ENCODE data around the gene BCOR. TPM values are rescaled to one million over a fixed set of nuclear protein-coding genes. Genes with fewer than 3 reads are reported as not detected.

The BCOR gene
- total and polyA plus RNA-seq, 9 of the 15 experiments (the other 6 are each of a cell fraction or from before 2014, with no cell fraction given) = 27.5 to 113 (median 37.6) TPM

GRCh38 chrX:40132751-40133150 lies 35.0 kb upstream of the BCOR start (continued):
- TF ChIP-seq ZNF785 (CRISPR knock-in tag; IDR thresholded peaks at IDR 0.05) (no peak), TRIM25 (IDR thresholded peaks at IDR 0.05; ENCODE audit: borderline replicate concordance) (no peak), CHD4 (IDR thresholded peaks at IDR 0.05; ENCODE audit: insufficient read depth, insufficient replicate concordance, low read depth, low read length, poor library complexity, severe bottlenecking) (no peak), PTRF (tag; IDR thresholded peaks at IDR 0.05) (no peak), CHD2 (IDR thresholded peaks at IDR 0.05; ENCODE audit: low read depth, low read length) (no peak), NR3C1 (CRISPR knock-in tag; IDR thresholded peaks at IDR 0.05) (no peak), ATF3 (IDR thresholded peaks at IDR 0.05) (peak; percentile 81), ATF3 (CRISPR knock-in tag; conservative IDR thresholded peaks at IDR 0.05) (no peak), ZNF696 (CRISPR knock-in tag; conservative IDR thresholded peaks at IDR 0.05) (no peak), ZNF561 (CRISPR knock-in tag; conservative IDR thresholded peaks at IDR 0.05) (no peak), MTF1 (CRISPR knock-in tag; IDR thresholded peaks at IDR 0.05; ENCODE audit: borderline replicate concordance) (no peak), ZBTB11 (CRISPR knock-in tag; IDR thresholded peaks at IDR 0.05) (no peak), ARNT (IDR thresholded peaks at IDR 0.05) (no peak), ZNF395 (CRISPR knock-in tag; IDR thresholded peaks at IDR 0.05) (no peak), PHF8 (IDR thresholded peaks at IDR 0.05; ENCODE audit: borderline replicate concordance, low read length) (no peak), TEAD1 (CRISPR knock-in tag; IDR thresholded peaks at IDR 0.05) (peak in 1 of 2 experiments; percentile 10; a peak in 1 of 4 replicates), TCF7L2 (IDR thresholded peaks at IDR 0.05; ENCODE audit: low read depth, low read length) (no peak), NR2C1 (IDR thresholded peaks at IDR 0.05) (peak; percentile 54; the same call in 1 of the 2 replicates), NR2C1 (tag; IDR thresholded peaks at IDR 0.05) (no peak; the same call in 1 of the 2 replicates)
